Measurements from ENCODE around the gene TADA1. TPM values are rescaled to one million over a fixed set of nuclear protein-coding genes. Genes with fewer than 3 reads are reported as not detected.
A peak's percentile ranks its signal among the peaks of the same experiment; 100 is the strongest.

Gene TADA1
- polyA plus RNA-seq, 2 of the 4 experiments (the other 2 are of a cell fraction), result 11.4 to 25.6 TPM

- peaks cover 11% of the 10 kb centered on the region; the same call in 2 of the 3 replicates for H3K4me1 ChIP-seq
- H3K27ac ChIP-seq, result no peak overlapping the region
- CTCF ChIA-PET, result no interaction called here
- H3K4me2 ChIP-seq, result peak overlapping the region; percentile 77
- 88% methylated on average over 8 of the region's 8 CpGs for WGBS (ENCODE audit: missing lambda C conversion rate)
- FAIRE-seq (no peak), ATAC-seq (no peak), DNase-seq (ENCODE audit: low read depth in 1 of 2, low spot score in 1 of 2) (no peak)
- H3K4me3 ChIP-seq, result no peak overlapping the region
- H3K9me3 ChIP-seq, result no peaks in the 10 kb centered on the region
- TF ChIP-seq SMC3 (IDR thresholded peaks at IDR 0.05), result no peak
- TF ChIP-seq ZFP36 (IDR thresholded peaks at IDR 0.05; ENCODE audit: borderline replicate concordance, partially characterized antibody), result no peak
- TF ChIP-seq FOSB (CRISPR knock-in tag; IDR thresholded peaks at IDR 0.05), result no peak
- TF ChIP-seq FOXS1 (CRISPR knock-in tag; IDR thresholded peaks at IDR 0.05), result no peak
- no peak for TF ChIP-seq HEYL (CRISPR knock-in tag; IDR thresholded peaks at IDR 0.05)
- no peak for TF ChIP-seq POLR2AphosphoS2 (conservative IDR thresholded peaks at IDR 0.05; ENCODE audit: low read length)
- TF ChIP-seq EHMT2 (IDR thresholded peaks at IDR 0.05; ENCODE audit: low read depth), result no peak
- no peak for TF ChIP-seq HOXB13 (CRISPR knock-in tag; IDR thresholded peaks at IDR 0.05; ENCODE audit: low read depth)
- no peak for TF ChIP-seq POLR2A (IDR thresholded peaks at IDR 0.05; ENCODE audit: low read length)
- POLR2A ChIA-PET, result no interaction called here
Measured at GRCh38 chr1:166874464-166874863, 1.6 kb downstream of the TADA1 start.

GRCh38 chr1:166870584-166870983 is 5.5 kb downstream of the TADA1 start:
- Histone ChIP-seq H3K4me3 (no peak overlapping the region), H3K4me1 (peaks cover 11% of the 10 kb centered on the region; the same call in 2 of the 3 replicates), H3K4me2 (no peak overlapping the region), H3K27ac (no peak overlapping the region), H3K9me3 (no peaks in the 10 kb centered on the region)
- FAIRE-seq, result no peak
- ATAC-seq, result no peak
- ChIA-PET POLR2A (interaction anchor here (1.7 kb wide), 1 partner anchor 31 kb away, joined by 5 read pairs; the partner anchor contains the start of gene POGK), CTCF (interaction anchor here (1.9 kb wide), 1 partner anchor 40 kb away, joined by 8 read pairs; no protein-coding TSS in a partner anchor)
- TF ChIP-seq USF2 (IDR thresholded peaks at IDR 0.05) (no peak), E2F6 (IDR thresholded peaks at IDR 0.05; ENCODE audit: borderline replicate concordance, low read depth) (no peak), FOSL2 (IDR thresholded peaks at IDR 0.05) (no peak), FOSL2 (CRISPR knock-in tag; IDR thresholded peaks at IDR 0.05) (no peak), HOXB13 (CRISPR knock-in tag; IDR thresholded peaks at IDR 0.05; ENCODE audit: low read depth) (no peak), KDM1A (IDR thresholded peaks at IDR 0.05; ENCODE audit: low read depth) (no peak)
- 95% methylated on average over 4 of the region's 4 CpGs for WGBS (ENCODE audit: missing lambda C conversion rate)
- DNase-seq (ENCODE audit: low read depth in 1 of 2, low spot score in 1 of 2), result no peak

- CTCF ChIA-PET, result interaction anchor here (0.8 to 1.5 kb wide), 4 partner anchors 11 to 41 kb away, joined by 3 to 4 read pairs (median 3); no protein-coding TSS in a partner anchor
- no peak for FAIRE-seq
Measured at GRCh38 chr1:166869318-166870099, 6.6 kb downstream of the TADA1 start.

More at GRCh38 chr1:166869318-166870099, 6.6 kb downstream of the TADA1 start:
- POLR2A ChIA-PET, result interaction anchor here (1.1 kb wide), 2 partner anchors 29 to 30 kb away, joined by 3 to 4 read pairs; partner anchors contain the start of gene POGK
- DNase-seq (ENCODE audit: low read depth in 1 of 2, low spot score in 1 of 2) (no peak), ATAC-seq (no peak)
- no peak overlapping the region for H3K4me2 ChIP-seq
- H3K9me3 ChIP-seq, result no peaks in the 10 kb centered on the region
- H3K4me3 ChIP-seq, result no peak overlapping the region
- peaks cover 4% of the 10 kb centered on the region; the same call in 2 of the 3 replicates for H3K4me1 ChIP-seq
- 82% methylated on average over 3 of the region's 3 CpGs for whole genome bisulfite sequencing (ENCODE audit: missing lambda C conversion rate)
- no peak for TF ChIP-seq MAFK (IDR thresholded peaks at IDR 0.05; ENCODE audit: partially characterized antibody)
- no peak for TF ChIP-seq ZC3H11A (IDR thresholded peaks at IDR 0.05)
- no peak for TF ChIP-seq NR3C1 (IDR thresholded peaks at IDR 0.05)
- no peak for TF ChIP-seq CBX8 (IDR thresholded peaks at IDR 0.05)
- TF ChIP-seq CTCF (IDR thresholded peaks at IDR 0.05), result no peak
- TF ChIP-seq EHMT2 (IDR thresholded peaks at IDR 0.05; ENCODE audit: low read depth), result no peak
- no peak for TF ChIP-seq BCL3 (IDR thresholded peaks at IDR 0.05)
- TF ChIP-seq FOXS1 (CRISPR knock-in tag; IDR thresholded peaks at IDR 0.05), result no peak
- no peak for TF ChIP-seq HDAC2 (IDR thresholded peaks at IDR 0.05)
- no peak for TF ChIP-seq CBX2 (IDR thresholded peaks at IDR 0.05; ENCODE audit: borderline replicate concordance, low read depth)
- TF ChIP-seq KDM5A (IDR thresholded peaks at IDR 0.05), result no peak
- no peak for TF ChIP-seq HES2 (IDR thresholded peaks at IDR 0.05)
- no peak for TF ChIP-seq HMGXB4 (CRISPR knock-in tag; IDR thresholded peaks at IDR 0.05; ENCODE audit: borderline replicate concordance)
- no peak overlapping the region for H3K27ac ChIP-seq
